Activated CD4-positive, alpha-beta memory T cell treated with anti-CD3 and anti-CD28 coated beads for 36 hours (primary cell): ENCODE measurements around the gene AGXT. TPM values are rescaled to one million over a fixed set of nuclear protein-coding genes. Genes with fewer than 3 reads are reported as not detected.

ENCODE experiments used
- CTCF ChIA-PET: fragments of 350-600 bp; sonication (Branson Sonifier 250); formaldehyde crosslinking; loops from one replicate; lab custom pipeline; 2021; ENCODE audit warnings: antibody characterized with exemption, inconsistent platforms; lab: Charles Lee
- POLR2A ChIA-PET: fragments of 350-600 bp; sonication (Branson Sonifier 250); formaldehyde crosslinking; loops from one replicate; lab custom pipeline; 2021; ENCODE audit warnings: antibody characterized with exemption; lab: Charles Lee
- DNase-seq: peaks from one replicate; pipeline ENCODE4 v3.0.0-alpha.2; 2020
- H3K27ac Mint-ChIP-seq: one replicate; pipeline ENCODE4 v1.8.0; 2021; ENCODE audit warnings: mixed read lengths
- H3K27me3 Mint-ChIP-seq: one replicate; pipeline ENCODE4 v1.8.0; 2021; ENCODE audit warnings: mixed read lengths
- H3K36me3 Mint-ChIP-seq: one replicate; pipeline ENCODE4 v1.8.0; 2021; ENCODE audit warnings: mixed read lengths
- H3K4me1 Mint-ChIP-seq: one replicate; pipeline ENCODE4 v1.8.0; 2021; ENCODE audit warnings: low read depth, mixed read lengths
- H3K4me3 Mint-ChIP-seq: one replicate; pipeline ENCODE4 v1.8.0; 2021; ENCODE audit warnings: mild to moderate bottlenecking, mixed read lengths
- H3K9me3 Mint-ChIP-seq: one replicate; pipeline ENCODE4 v1.8.0; 2021; ENCODE audit warnings: mixed read lengths
- intact Hi-C: fragments of 100-400 bp; cut with micrococcal nuclease; formaldehyde crosslinking; loops from one replicate; pipeline ENCODE4 v1.15.1; 2023
- total RNA-seq, 2 experiments: library from RNA; stranded (reverse); gene quantifications; one replicate each; pipeline ENCODE4 v1.2.3, GENCODE V29; 2021

Gene AGXT
- total RNA-seq, 2 experiments from 2014 or later: not detected

DNA sequence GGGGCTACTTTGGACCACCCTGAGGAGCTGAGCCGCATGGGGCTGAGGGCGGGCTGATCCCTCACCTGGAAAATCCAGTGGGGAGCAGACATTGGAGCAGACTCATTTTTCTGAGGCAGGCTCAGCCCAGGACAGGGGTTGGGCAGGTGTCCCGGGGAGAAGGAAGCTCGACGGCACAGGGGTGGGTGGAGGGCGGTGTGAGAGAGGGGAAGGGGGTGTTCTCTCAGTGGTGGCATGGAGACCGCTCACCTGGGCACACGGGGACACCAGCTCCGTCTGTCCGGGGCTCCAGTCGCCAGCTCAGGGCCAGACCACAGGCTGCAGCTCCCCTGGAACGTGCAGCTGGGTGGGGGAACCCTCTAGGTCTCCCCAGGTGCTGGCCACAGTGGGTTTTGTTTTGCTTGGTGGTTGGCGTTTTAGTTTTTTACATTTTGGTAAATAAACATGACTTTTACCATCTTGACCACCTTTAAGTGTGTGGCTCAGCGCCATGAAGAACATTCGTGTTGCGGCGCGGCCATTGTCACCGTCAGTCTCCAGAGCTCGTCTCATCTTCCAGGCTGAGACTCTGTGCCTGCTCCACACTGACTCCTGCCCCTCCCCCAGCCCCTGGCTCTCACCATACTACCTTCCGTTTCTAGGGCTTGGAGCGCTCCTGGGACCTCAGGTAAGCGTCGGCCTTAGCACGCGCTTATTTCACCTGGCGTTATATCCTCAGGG, 31.7 kb downstream of the AGXT start:
- Mint-ChIP-seq H3K9me3 (no peaks in the 10 kb centered on the region), H3K27ac (no peak overlapping the region), H3K4me3 (no peak overlapping the region), H3K36me3 (no peaks in the 10 kb centered on the region), H3K4me1 (no peaks in the 10 kb centered on the region), H3K27me3 (no peaks in the 10 kb centered on the region)
- ChIA-PET POLR2A (no interaction called here), CTCF (no interaction called here)
- intact Hi-C loops: no loop called here
- no peak for DNase-seq

DNA sequence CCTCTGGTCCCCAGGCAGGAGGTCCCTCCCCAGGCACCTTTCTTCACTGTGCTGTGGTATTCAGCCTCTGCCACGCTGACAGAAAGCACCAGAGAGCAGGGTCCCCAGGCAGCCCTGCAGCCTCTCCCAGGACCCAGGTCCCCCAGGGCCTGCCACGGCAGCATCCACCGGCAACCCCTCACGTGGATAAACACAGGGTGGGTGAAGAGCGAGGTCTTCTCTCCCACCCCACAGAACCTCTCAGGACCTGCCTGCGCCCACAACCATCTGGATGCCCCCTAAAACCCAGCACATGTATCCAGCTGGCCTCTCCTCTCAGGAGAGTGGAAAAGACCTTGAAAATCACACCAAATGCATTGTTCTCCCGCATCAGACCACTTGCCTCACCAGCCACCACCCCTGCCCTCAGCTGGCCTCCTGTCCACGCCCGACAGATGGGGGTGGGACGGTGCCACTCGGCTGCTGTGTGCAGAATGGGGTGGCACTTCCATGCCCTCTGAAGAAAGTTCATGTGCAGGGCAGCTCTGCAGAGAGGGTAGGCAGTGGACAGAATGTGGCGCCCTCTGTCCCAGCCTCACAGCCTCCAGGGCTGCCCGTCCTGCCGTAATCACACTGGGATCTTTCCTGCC, 33.5 kb downstream of the AGXT start:
- no peaks in the 10 kb centered on the region for H3K9me3 Mint-ChIP-seq
- ChIA-PET POLR2A (no interaction called here), CTCF (interaction anchor here (1.0 kb wide), 1 partner anchor 12 kb away, joined by 4 read pairs; no protein-coding TSS in a partner anchor)
- no peaks in the 10 kb centered on the region for H3K36me3 Mint-ChIP-seq
- intact Hi-C loops: no loop called here
- no peaks in the 10 kb centered on the region for H3K4me1 Mint-ChIP-seq
- no peak for DNase-seq
- no peak overlapping the region for H3K27ac Mint-ChIP-seq
- no peaks in the 10 kb centered on the region for H3K27me3 Mint-ChIP-seq
- no peak overlapping the region for H3K4me3 Mint-ChIP-seq

DNA sequence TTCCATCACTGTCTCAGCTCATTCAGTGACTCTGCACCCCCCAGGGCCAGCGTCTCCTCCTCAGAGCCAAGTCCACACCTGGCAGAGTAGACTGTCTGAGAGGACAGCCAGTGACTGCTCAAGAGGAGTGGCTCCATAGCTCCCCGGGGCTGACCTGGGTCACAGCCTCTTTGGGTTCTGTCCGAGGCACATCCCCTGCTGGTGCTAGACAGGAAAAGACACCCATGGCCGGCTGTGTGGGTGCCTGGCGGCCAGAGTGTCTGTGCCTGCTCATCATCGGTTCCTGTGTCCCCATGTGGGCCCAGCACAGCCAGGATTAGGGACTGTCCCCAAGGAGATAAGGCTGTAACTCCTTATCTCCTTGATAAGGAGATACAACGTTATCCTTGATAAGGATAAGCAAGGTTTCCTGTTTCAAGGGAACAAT, 34.0 kb downstream of the AGXT start:
- H3K9me3 Mint-ChIP-seq: no peaks in the 10 kb centered on the region
- intact Hi-C loops: no loop called here
- H3K36me3 Mint-ChIP-seq: no peaks in the 10 kb centered on the region
- DNase-seq: no peak
- no peak overlapping the region for H3K4me3 Mint-ChIP-seq
- no peak overlapping the region for H3K27ac Mint-ChIP-seq
- CTCF ChIA-PET: interaction anchor here (1.0 kb wide), 1 partner anchor 12 kb away, joined by 4 read pairs; no protein-coding TSS in a partner anchor
- no peaks in the 10 kb centered on the region for H3K4me1 Mint-ChIP-seq
- POLR2A ChIA-PET: no interaction called here
- H3K27me3 Mint-ChIP-seq: no peaks in the 10 kb centered on the region

DNA sequence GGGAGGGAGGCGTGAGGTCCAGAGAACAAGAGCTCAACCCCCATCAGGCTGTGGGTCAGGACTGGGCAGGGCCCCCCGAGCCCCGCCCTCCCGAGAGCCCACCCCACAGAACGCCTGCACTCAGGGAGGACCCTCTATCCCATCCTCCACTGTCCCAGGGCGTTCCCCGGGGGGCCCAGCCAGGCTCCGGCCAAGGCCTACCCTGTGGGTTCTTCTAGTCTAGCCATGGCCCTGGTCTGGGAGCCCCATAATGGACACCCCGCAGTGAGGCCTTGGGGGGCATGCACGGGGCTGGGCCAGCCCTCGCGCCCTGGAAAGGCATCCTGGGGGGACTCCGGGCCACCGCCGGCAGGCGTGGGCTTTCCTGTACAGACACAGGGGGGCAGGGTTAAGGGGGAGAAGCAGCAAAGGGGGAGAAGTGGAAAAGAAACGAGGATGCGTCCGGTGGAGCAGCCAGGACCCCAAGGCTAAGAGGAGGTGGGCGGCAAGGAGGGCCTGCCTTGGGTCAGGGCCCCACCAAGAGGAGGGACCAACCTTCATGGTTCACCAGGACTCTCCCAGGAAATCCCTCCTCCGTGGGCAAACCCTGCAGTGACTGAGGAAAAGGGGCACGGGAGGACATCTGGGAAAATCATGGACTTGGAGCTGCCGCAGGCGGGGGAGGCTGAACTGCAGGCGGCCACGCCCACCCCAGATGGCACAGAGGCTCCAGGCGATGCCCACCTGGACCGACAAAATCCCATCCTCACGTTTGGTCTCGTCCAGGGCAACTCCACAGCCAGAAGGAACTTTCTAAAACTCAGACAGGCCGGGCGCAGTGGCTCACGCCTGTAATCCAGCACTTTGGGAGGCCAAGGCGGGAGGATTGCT, 34.8 kb downstream of the AGXT start:
- H3K36me3 Mint-ChIP-seq: no peaks in the 10 kb centered on the region
- POLR2A ChIA-PET: no interaction called here
- H3K4me1 Mint-ChIP-seq: no peaks in the 10 kb centered on the region
- H3K27ac Mint-ChIP-seq: no peak overlapping the region
- no peaks in the 10 kb centered on the region for H3K27me3 Mint-ChIP-seq
- CTCF ChIA-PET: no interaction called here
- DNase-seq: no peak
- intact Hi-C loops: no loop called here
- no peak overlapping the region for H3K4me3 Mint-ChIP-seq
- H3K9me3 Mint-ChIP-seq: no peaks in the 10 kb centered on the region

DNA sequence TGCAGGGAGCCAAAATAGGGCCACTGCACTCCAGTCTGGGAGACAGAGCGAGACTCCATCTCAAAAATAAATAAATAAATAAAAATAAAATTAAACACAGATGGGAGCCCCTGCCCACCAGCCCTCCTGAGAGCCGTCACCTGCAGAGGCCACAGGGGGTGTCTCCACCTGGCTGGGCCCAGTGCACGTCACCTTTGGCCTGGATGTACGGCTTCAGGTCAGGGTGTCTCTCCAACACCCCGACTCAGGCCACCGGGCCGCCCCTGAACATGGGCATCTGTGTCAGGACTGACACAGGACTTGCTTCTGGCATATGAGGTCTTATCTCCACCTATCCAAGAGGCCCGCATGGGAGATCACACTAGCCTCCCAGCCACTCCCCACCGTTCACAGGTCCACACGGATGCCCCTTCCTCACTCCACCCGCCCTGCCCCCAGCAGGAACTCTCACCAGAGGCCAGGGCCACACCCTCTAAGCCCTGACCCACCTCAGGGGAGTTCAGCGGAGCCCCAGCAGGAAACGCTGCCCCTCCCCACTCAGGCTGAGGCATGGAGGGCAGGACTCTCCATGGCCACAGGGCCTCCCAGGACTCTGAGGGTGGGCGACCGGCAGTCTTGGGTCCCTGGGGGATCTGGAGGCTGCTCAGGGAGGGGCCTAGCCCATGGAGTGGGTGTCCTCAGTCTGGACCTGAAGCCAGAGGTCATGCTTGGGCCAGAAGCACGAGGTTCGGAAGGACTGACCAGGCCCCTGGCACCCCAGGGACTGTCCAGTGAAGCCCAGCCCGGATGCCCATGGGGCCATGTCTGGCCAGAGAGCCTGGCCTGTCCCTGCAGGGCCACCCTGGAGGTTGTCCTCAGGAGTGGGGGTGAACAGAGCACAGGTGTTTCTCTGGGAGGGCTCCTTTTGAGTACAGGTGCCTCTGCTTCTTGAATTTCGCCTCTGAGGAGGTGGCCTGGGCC, 35.9 kb downstream of the AGXT start:
- intact Hi-C loops: no loop called here
- Mint-ChIP-seq H3K9me3 (no peaks in the 10 kb centered on the region), H3K27ac (no peak overlapping the region), H3K4me3 (no peak overlapping the region), H3K4me1 (no peaks in the 10 kb centered on the region), H3K36me3 (no peaks in the 10 kb centered on the region), H3K27me3 (no peaks in the 10 kb centered on the region)
- no peak for DNase-seq
- CTCF ChIA-PET: no interaction called here
- POLR2A ChIA-PET: no interaction called here

DNA sequence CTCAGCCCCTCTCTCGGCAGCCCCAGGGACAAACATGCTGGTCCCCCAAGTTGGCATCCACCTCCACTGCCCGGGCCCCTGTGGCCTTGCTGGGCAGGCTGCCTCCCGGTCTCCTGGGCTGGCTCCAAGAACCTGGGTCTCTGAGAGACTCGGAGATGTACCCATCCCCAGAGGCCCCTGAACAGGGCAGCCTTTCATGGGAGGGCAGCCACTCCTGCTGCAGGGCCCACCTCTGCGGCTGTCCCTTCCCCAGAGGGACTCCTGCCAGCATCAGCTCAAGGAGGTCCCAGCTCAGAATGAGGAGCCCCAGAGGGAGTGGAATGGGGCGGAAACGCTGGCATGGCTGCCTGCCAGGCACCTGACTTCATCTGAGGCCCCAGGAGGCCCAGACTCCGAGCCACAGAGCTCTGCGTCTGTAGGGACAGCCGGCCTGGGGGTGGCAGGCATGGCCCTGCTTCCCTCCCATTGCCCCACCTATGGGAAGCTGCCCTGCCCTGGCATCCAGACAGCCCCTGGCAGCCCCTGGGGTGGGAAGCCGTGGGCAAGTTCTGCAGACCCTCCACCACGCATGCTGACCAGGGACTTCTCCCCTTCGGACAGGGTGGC, 36.7 kb downstream of the AGXT start:
- Mint-ChIP-seq H3K4me1 (no peaks in the 10 kb centered on the region), H3K9me3 (no peaks in the 10 kb centered on the region), H3K27ac (no peak overlapping the region), H3K27me3 (no peaks in the 10 kb centered on the region), H3K36me3 (no peaks in the 10 kb centered on the region), H3K4me3 (no peak overlapping the region)
- DNase-seq: no peak
- intact Hi-C loops: no loop called here
- POLR2A ChIA-PET: no interaction called here
- CTCF ChIA-PET: no interaction called here

DNA sequence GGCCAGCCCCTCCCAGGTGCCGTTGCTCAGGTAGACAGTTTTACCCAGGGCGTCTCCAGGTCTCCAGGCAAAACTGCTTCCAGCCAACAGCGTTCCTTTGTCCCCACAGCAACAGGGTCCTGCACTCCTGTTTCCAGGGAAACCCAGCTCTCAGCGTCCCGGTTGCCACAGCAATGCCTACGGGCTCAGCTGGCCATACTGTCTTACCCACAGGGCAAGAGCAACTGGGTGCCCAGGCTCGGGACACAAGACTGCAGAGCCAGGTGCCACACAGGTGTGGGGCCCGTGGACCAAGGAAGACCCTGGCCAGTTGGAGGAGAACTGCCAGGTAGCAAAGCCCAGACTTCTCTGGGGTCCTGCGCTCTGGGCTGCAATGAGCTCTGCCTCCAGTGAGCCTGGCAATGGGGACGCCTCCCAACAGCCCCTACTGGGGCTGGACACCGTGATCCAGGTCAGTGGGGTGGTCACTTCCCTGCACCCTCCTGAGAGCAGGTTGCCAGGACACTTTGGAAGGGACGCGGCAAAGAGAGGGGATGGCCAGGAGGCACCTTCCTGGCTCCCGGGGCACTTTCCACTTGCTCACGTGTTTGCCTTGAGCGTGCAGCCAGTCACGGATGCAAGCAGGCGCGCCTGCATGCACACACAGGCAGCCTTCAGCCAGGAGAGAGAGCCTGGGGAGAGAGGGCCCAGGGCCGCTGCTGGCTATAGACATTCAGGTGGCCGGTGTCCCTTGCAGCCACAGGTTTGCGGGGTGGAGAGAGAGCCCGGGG, 37.7 kb downstream of the AGXT start, which contains the start of gene CROCC2:
TSS of gene CROCC2 (plus strand) at position 196 of the 770 bp plus-strand sequence. CDS start at position 374, 178 bp downstream.
- Mint-ChIP-seq H3K4me1 (no peaks in the 10 kb centered on the region), H3K9me3 (no peaks in the 10 kb centered on the region), H3K36me3 (no peaks in the 10 kb centered on the region), H3K4me3 (no peak within 1 kb of the TSS), H3K27me3 (peaks cover 1% of the 10 kb centered on the region), H3K27ac (no peak within 1 kb of the TSS)
- no peak for DNase-seq
- intact Hi-C loops: no loop called here
- POLR2A ChIA-PET: interaction anchor here (0.6 kb wide), 1 partner anchor 475 kb away, joined by 3 read pairs; no protein-coding TSS in a partner anchor
- CTCF ChIA-PET: no interaction called here

DNA sequence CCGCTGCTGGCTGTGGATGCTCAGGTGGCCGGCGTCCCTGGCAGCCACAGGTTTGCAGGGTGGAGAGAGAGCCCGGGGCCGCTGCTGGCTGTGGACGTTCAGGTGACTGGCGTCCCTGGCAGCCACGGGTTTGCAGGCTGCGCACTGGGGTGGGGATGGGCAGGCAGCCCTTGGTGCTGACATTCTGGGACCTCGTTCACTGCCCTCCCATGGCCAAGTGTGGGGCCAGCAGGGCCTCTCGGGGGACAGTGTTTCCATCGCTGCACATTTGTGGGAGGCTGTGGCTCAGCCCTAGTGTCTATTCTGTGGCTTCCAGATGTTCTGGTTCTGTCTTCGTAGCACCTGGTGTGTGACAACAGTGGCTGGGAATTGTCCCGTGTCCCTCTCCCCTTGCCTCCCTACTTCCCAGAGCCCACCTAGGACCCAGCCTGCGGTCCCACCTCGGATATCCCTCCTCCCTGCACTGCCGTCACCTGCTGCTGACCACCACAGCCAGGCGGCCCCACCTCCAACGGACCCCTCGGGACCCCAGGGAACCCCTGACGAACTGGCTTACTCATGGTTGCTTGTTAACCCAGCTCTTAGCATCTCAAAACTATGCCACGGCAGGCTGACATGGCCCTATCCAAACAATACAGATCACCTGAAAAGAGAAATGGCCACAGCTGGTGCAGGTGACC, 38.4 kb downstream of the AGXT start:
- Mint-ChIP-seq H3K9me3 (no peaks in the 10 kb centered on the region), H3K27me3 (peaks cover 7% of the 10 kb centered on the region), H3K27ac (no peak overlapping the region), H3K36me3 (no peaks in the 10 kb centered on the region), H3K4me1 (no peaks in the 10 kb centered on the region), H3K4me3 (no peak overlapping the region)
- DNase-seq: no peak
- intact Hi-C loops: no loop called here
- ChIA-PET POLR2A (no interaction called here), CTCF (no interaction called here)

DNA sequence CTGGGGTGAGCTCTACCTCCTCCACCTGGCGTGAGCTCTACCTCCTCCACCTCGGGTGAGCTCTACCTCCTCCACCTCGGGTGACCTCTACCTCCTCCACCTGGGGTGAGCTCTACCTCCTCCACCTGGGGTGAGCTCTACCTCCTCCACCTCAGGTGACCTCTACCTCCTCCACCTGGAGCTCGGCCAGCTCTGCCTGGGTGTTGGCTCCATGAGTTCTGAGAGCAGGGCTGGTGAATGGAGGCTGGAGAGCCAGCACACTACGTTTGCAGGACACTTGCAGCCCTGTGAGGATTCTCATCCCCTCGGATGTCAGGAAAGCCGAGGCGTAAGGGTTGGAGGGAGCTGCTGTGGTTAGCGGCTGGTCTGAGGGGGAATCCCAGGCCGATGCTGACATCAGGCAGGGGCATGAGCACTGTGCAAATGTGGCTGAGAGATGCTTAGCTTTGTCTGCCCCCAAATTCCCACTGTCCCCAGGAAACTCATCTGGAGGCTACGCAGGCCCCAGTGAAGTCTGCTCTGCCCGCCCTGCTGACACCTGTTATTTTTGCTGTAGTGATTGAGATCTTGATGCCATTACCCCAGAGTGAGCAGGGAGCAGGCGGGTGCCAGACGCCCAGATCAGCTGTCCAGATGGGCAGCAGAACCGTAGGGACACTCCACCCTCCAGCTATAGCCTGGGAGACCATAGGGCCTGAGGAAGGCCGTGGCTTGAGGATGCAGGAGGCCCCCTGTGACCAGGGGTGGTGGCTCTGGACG, 40.8 kb downstream of the AGXT start:
- H3K4me3 Mint-ChIP-seq: no peak overlapping the region
- POLR2A ChIA-PET: no interaction called here
- no peaks in the 10 kb centered on the region for H3K9me3 Mint-ChIP-seq
- CTCF ChIA-PET: no interaction called here
- DNase-seq: no peak
- intact Hi-C loops: no loop called here
- no peak overlapping the region for H3K27ac Mint-ChIP-seq
- H3K27me3 Mint-ChIP-seq: peaks cover 10% of the 10 kb centered on the region
- no peaks in the 10 kb centered on the region for H3K4me1 Mint-ChIP-seq
- no peaks in the 10 kb centered on the region for H3K36me3 Mint-ChIP-seq
